GM19099 (cell line): ENCODE data around the gene PBX2.

ENCODE experiments used
- POLR2A ChIP-seq: IDR thresholded peaks from 3 replicates; pipeline ENCODE4 v1.6.1; 2011; ENCODE audit warnings: low read depth; ENCODE audit not compliant: insufficient read length; ENCODE audit errors: extremely low read depth

PBX2 gene

GRCh38 chr6:32181148-32181702, 8.8 kb downstream of the PBX2 start:
- TF ChIP-seq POLR2A, result no peak

GRCh38 chr6:32179766-32180405, 10.1 kb downstream of the PBX2 start:
- no peak for TF ChIP-seq POLR2A

DNA sequence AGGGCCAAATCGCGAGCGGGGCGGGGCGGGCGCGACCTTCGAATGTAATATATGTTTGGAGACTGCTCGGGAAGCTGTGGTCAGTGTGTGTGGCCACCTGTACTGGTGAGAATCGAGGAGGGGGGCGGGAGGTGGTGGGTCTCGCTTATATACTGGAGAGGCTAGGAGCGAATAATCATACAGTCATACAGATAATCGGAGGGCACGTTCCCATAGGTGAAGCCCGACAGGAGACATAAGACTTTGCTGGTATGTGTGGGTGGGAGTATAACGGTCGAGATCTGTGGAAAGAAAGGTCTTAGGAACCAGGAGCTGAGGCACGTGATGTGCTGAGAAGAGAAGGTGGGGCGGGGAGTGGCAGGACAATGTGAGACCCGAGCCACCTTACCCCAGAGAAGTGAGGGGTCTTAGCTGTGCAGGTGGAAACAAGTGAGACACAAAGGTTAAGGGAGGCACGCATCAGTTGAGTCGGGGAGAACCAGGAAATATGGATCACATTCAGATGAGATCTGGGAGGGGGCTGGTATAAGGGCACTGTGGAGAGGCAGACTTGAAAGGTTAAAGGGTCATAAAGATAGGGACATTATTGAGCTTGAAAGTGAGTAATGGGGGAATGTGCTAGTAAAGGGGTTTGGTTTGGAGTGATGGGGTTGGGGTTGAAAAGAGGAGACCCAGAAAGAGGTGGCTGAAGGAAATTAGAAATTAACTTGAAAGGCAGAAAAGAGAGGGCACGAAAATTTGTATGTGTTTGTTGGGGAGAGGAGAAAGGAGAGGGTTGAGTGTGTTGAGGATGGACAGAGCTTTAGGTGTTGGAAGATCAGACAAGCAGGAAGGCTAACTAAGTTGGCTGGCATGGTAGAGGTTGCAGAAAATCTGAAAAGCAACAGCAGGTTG, 11.2 kb downstream of the PBX2 start:
- TF ChIP-seq POLR2A, result peak; percentile 43

DNA sequence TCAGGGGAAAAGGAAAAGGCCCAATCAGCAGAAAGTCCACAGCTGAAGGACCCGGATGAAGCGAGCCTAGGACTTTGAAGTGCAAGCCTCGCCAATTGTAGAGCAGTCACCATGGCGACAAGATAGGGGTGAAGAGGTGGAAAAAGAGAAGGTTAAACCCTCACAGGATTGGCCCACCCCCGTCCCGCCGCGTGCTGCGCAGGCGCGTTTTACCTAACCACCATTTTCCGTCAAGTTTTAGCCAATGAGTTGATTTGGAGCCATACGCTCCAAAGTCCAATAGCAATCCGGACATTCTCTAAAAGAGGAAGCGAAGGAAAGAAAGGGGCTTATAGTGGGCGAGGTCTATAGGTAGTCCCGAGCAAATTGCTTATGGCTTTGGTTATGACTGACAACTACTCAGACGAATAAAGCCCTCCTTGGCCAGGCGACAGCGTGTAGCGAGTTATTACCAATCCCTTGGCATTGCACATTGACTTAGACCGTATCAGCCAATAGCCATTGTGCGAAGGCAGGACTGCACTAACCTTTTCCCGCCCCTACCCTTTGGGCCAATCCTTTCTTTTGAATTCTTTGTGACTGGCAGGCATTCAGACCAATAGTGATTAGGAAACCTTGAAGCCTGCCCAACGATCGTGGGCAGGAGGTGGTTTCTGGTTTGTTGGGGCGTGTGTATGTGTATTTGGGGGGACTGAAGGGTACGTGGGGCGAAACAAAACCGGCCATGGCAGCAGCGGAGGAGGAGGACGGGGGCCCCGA, 12.0 kb downstream of the PBX2 start, which contains the start of gene RNF5:
RNF5 (plus strand) TSS at position 618 of the 759 bp plus-strand sequence; CDS start at position 725, 107 bp downstream.
- no peak for TF ChIP-seq POLR2A

GRCh38 chr6:32177183-32177787, 12.7 kb downstream of the PBX2 start:
- TF ChIP-seq POLR2A, result peak; percentile 17

DNA sequence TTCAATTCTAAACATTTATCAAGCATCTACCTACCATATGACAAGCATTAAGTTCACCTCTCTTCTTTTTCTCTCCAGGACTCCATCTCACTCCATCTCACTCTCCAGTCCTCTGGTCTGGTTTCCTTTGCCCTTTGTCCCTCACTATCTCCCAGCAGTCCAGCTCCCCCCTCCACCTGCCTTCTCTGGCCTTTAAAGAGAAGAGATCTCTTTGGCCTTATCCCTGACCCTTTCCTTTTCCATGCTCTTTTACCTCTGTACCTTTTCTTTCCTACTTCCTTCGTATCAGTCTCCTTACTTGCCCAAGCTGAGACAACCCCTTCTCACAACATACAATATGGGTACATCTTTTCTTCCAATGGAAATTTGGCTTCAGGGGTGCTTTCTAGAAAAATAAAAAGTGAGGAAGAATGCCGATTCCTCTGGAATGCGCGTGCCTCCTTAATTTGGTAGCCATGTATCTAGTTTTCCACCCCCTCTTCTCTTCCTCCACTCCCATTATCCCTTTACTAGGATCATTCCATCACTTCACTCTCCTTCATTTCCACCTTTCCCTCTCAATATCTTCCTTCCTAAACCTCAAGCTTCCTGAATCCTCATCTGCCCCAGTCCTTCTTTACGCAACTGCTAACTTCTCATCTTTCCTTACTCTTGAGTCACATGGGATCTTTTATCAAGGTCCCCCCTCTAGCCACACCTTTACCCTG, 13.4 kb downstream of the PBX2 start:
- TF ChIP-seq POLR2A, result no peak

DNA sequence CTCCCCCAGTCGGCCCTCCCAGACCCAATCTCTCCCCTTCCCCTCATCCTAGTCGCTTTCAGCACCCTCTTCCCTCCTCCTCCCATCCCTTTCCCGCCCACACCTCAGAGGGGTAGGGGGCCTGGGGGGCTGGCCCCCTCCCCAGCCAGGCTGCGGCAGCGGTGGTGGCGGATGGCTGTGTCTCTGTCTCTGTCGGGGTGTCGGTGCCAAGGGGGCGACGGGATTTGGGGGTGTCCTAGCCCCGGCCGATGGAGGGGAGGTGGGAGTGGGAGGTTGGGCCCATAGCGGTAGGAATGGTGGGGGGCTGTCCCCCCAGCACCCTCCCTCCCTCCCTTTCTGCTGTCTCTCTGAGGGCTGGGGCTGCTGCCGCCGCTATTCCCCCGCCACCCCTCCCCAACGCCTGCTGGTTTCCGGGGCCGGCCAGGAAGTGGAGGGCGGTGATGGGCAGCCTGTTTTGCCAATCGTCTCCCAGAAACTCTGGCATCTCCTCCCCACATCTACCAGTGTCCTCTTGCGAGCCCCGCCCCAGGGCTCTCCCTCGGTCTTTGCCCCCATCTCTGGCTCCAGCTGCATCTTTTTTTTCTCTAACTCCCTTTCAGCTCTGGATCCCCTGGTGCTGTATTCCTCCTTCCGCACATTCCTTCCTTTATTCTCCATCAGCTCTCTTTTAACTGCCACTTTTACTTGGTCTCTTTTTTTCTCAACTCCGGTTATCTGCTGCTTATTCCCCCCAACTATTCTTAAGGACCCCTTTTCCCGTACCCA, 14.1 kb downstream of the PBX2 start, which contains the start of gene AGPAT1:
AGPAT1 (minus strand) TSS at position 374 of the 765 bp plus-strand sequence. CDS start 4,588 bp downstream, outside the sequence.
- peak; percentile 68 for TF ChIP-seq POLR2A

GRCh38 chr6:32175322-32175710, 14.7 kb downstream of the PBX2 start:
- TF ChIP-seq POLR2A, result no peak

DNA sequence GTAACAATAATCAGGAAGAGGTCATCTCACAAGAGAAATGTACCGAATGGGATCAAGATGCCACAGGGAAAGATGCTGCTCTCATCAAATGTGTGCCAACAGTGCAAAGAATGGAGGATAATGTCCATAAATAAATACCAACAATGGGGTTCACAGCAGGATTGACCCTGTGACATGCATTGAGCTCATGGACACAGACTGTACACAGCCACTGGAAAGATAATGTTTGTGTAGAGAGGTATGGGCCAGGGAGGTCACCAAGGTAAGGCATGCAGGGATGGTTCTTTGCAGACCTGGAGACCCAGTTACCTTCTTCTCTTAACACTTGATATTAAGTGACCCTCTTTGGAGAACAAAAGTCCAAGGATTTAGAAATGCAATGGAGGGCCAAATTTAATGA, 15.6 kb downstream of the PBX2 start:
- no peak for TF ChIP-seq POLR2A

- TF ChIP-seq POLR2A, result no peak
These were observed 16.8 kb downstream of the PBX2 start for GRCh38 chr6:32173051-32173727.

DNA sequence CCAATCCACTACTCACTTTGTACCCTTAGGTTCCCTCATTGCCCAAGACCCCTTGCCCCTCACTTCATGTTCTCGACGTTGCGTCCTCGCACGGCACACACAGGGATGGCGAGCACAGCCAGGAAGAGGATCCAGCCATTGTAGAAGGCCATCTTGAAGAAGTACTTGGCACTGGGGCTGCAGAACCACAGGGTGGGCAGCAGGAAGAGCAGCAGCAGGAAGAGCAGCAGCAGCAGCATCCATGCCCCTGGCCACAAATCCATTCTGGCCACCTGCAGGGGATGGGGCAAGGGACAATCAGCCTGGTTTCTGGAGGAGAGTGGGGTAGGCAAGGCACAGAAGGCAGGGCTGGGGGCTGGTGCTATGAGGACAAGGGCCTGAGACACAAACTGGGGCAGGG, 18.8 kb downstream of the PBX2 start:
- TF ChIP-seq POLR2A, result no peak

DNA sequence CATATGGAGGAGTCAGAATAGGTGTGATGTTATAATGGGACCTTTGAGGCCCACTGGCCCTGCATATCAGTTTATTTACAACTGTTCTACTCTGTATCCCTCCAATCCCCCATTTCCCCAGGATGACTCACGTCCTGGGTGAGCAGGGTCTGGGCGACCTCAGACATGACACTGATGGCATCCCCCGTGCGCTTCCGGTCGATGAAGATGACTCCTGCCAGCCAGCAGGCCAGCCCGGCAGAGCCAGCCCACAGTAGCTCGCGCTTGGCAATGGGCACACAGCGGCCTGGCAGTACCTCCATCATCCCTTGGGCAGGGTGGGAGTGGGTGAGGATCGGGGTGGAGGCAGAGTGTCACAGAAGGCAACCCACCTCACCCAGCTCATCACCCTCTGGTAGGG, 19.7 kb downstream of the PBX2 start:
- no peak for TF ChIP-seq POLR2A
